Breast epithelium (tissue), 3 donors: ENCODE data around the gene CIZ1.
"Not testable (repeated sequence)": the region's sequence is repeated elsewhere in the genome, so short reads cannot be mapped to it uniquely, and the experiment has no call there.

Experiments
- CTCF ChIP-seq, 3 donors: fragments of 450-650 bp; IDR thresholded peaks; one replicate each; pipeline ENCODE4 v1.5.1; 2016 to 2017; ENCODE audit warnings: antibody characterized with exemption in 3 of 3, mild to moderate bottlenecking in 3 of 3, moderate library complexity in 3 of 3
- POLR2A ChIP-seq: fragments of 450-650 bp; IDR thresholded peaks from one replicate; pipeline ENCODE4 v1.6.1; 2016; ENCODE audit warnings: antibody characterized with exemption, mild to moderate bottlenecking, moderate library complexity

GRCh38 chr9:128230897-128231296 lies 39.5 kb upstream of the CIZ1 start:
- not testable (repeated sequence) for TF ChIP-seq CTCF (IDR thresholded peaks at IDR 0.05); POLR2A
